ENCODE results near the gene ACOT8.

DNA sequence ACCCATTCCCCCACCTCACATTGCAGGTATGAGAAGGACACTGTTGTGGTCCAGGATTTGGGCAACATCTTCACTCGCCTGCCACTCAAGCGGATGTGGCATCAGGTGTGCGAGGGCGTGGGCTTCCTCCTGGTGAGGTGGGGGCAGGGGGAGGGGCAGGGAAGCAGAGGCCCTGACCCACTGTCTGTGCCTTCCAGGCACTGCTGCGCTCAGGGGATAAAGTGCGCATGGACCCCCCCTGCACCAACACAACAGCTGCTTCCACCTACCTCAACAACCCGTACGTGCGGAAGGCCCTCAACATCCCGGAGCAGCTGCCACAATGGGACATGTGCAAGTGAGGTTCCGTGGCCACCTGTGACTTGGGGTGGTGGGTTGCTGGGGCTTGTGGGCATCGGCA is 37.6 kb upstream of the ACOT8 start:
- no peak for TF ChIP-seq CTCF (IDR thresholded peaks at IDR 0.05 in 2 of 3, conservative IDR thresholded peaks at IDR 0.05 in 1 of 3; ENCODE audit: control insufficient read depth in 2 of 3, extremely low read depth in 1 of 3, insufficient read depth in 1 of 3, low read depth in 3 of 3, low read length in 3 of 3)
- no peak for TF ChIP-seq TCF12 (IDR thresholded peaks at IDR 0.05; ENCODE audit: low read depth, low read length)

All from GM12878 (cell line).